HEK293 (cell line): ENCODE results near the gene RAB40C.
A peak's percentile ranks its signal among the peaks of the same experiment; 100 is the strongest.

ENCODE experiments used
- BCL11A ChIP-seq: fragments of 450-650 bp; formaldehyde crosslinking; IDR thresholded peaks from 2 replicates; pipeline ENCODE4 v1.5.1; 2016; ENCODE audit warnings: low read depth, missing biosample characterization, missing genetic modification characterization
- HOXC10 ChIP-seq: sonication (generic); formaldehyde crosslinking; IDR thresholded peaks from 2 replicates; pipeline ENCODE4 v1.8.1; 2023; ENCODE audit warnings: mild to moderate bottlenecking, missing genetic modification reagents
- KLF10 ChIP-seq: fragments of 450-650 bp; IDR thresholded peaks from 2 replicates; pipeline ENCODE4 v1.5.1; 2018; ENCODE audit warnings: missing biosample characterization, mild to moderate bottlenecking, missing genetic modification characterization
- MYNN ChIP-seq: fragments of 450-650 bp; formaldehyde crosslinking; IDR thresholded peaks from 2 replicates; pipeline ENCODE4 v1.5.1; 2016; ENCODE audit warnings: missing biosample characterization, missing genetic modification characterization, borderline replicate concordance
- SP3 ChIP-seq: fragments of 450-650 bp; formaldehyde crosslinking; IDR thresholded peaks from 2 replicates; pipeline ENCODE4 v1.5.1; 2016; ENCODE audit warnings: missing biosample characterization, missing genetic modification characterization
- TRIM28 ChIP-seq: IDR thresholded peaks from 2 replicates; pipeline ENCODE4 v1.6.1; 2011; ENCODE audit warnings: low read length, control low read depth, borderline replicate concordance
- YY1 ChIP-seq: fragments of 450-650 bp; formaldehyde crosslinking; IDR thresholded peaks from 2 replicates; pipeline ENCODE4 v1.5.1; 2018; ENCODE audit warnings: missing biosample characterization, missing genetic modification characterization
- ZNF133 ChIP-seq: fragments of 450-650 bp; formaldehyde crosslinking; IDR thresholded peaks from 2 replicates; pipeline ENCODE4 v1.5.1; 2016; ENCODE audit warnings: missing biosample characterization, missing genetic modification characterization
- ZNF138 ChIP-seq: fragments of 450-650 bp; formaldehyde crosslinking; IDR thresholded peaks from 2 replicates; pipeline ENCODE4 v1.5.1; 2016; ENCODE audit warnings: missing biosample characterization, missing genetic modification characterization, borderline replicate concordance
- ZNF140 ChIP-seq: fragments of 450-650 bp; formaldehyde crosslinking; IDR thresholded peaks from 2 replicates; pipeline ENCODE4 v1.5.1; 2016; ENCODE audit warnings: missing biosample characterization, missing genetic modification characterization
- ZNF366 ChIP-seq: fragments of 450-650 bp; formaldehyde crosslinking; conservative IDR thresholded peaks from 2 replicates; pipeline ENCODE4 v1.5.1; 2016; ENCODE audit warnings: missing biosample characterization, missing genetic modification characterization
- ZNF391 ChIP-seq: fragments of 450-650 bp; formaldehyde crosslinking; IDR thresholded peaks from 2 replicates; pipeline ENCODE4 v1.5.1; 2016; ENCODE audit warnings: low read depth, missing biosample characterization, missing genetic modification characterization, borderline replicate concordance
- ZNF501 ChIP-seq: fragments of 450-650 bp; formaldehyde crosslinking; IDR thresholded peaks from 2 replicates; pipeline ENCODE4 v1.5.1; 2016; ENCODE audit warnings: missing biosample characterization, missing genetic modification characterization
- ZNF571 ChIP-seq: fragments of 450-650 bp; formaldehyde crosslinking; IDR thresholded peaks from 2 replicates; pipeline ENCODE4 v1.5.0; 2017; ENCODE audit warnings: missing biosample characterization, missing genetic modification characterization
- ZNF626 ChIP-seq: fragments of 450-650 bp; sonication (Bioruptor Pico); formaldehyde crosslinking; IDR thresholded peaks from 2 replicates; pipeline ENCODE4 v1.5.1; 2018; ENCODE audit warnings: missing biosample characterization, missing genetic modification characterization, inconsistent platforms
- ZNF701 ChIP-seq: fragments of 450-650 bp; formaldehyde crosslinking; IDR thresholded peaks from 2 replicates; pipeline ENCODE4 v1.5.1; 2016; ENCODE audit warnings: missing biosample characterization, missing genetic modification characterization
- ZNF747 ChIP-seq: fragments of 450-650 bp; formaldehyde crosslinking; IDR thresholded peaks from 2 replicates; pipeline ENCODE4 v1.5.1; 2016; ENCODE audit warnings: missing biosample characterization, missing genetic modification characterization
- ZXDB ChIP-seq: fragments of 450-650 bp; formaldehyde crosslinking; IDR thresholded peaks from 2 replicates; pipeline ENCODE4 v1.5.1; 2016; ENCODE audit warnings: missing biosample characterization, missing genetic modification characterization
- TF ChIP-seq, protein P1 (sequence below): fragments of 450-650 bp; formaldehyde crosslinking; IDR thresholded peaks from 2 replicates; pipeline ENCODE4 v1.5.1; 2017; ENCODE audit warnings: missing biosample characterization, mild to moderate bottlenecking, missing genetic modification characterization, moderate library complexity
- TF ChIP-seq, protein P2 (sequence below): fragments of 450-650 bp; formaldehyde crosslinking; IDR thresholded peaks from 2 replicates; pipeline ENCODE4 v1.5.1; 2016; ENCODE audit warnings: missing biosample characterization, missing genetic modification characterization
- TF ChIP-seq, protein P3 (sequence below): fragments of 450-650 bp; formaldehyde crosslinking; IDR thresholded peaks from 2 replicates; pipeline ENCODE4 v1.5.1; 2016; ENCODE audit warnings: missing biosample characterization, missing genetic modification characterization
- TF ChIP-seq, protein P4 (sequence below): fragments of 450-650 bp; IDR thresholded peaks from 2 replicates; pipeline ENCODE4 v1.5.1; 2018; ENCODE audit warnings: missing biosample characterization, mild to moderate bottlenecking, missing genetic modification characterization
- TF ChIP-seq, protein P5 (sequence below): fragments of 450-650 bp; formaldehyde crosslinking; IDR thresholded peaks from 2 replicates; pipeline ENCODE4 v1.5.1; 2016; ENCODE audit warnings: missing biosample characterization, missing genetic modification characterization
- TF ChIP-seq, protein P6 (sequence below): fragments of 450-650 bp; formaldehyde crosslinking; IDR thresholded peaks from 2 replicates; pipeline ENCODE4 v1.5.1; 2017; ENCODE audit warnings: missing biosample characterization, missing genetic modification characterization

Gene RAB40C

DNA sequence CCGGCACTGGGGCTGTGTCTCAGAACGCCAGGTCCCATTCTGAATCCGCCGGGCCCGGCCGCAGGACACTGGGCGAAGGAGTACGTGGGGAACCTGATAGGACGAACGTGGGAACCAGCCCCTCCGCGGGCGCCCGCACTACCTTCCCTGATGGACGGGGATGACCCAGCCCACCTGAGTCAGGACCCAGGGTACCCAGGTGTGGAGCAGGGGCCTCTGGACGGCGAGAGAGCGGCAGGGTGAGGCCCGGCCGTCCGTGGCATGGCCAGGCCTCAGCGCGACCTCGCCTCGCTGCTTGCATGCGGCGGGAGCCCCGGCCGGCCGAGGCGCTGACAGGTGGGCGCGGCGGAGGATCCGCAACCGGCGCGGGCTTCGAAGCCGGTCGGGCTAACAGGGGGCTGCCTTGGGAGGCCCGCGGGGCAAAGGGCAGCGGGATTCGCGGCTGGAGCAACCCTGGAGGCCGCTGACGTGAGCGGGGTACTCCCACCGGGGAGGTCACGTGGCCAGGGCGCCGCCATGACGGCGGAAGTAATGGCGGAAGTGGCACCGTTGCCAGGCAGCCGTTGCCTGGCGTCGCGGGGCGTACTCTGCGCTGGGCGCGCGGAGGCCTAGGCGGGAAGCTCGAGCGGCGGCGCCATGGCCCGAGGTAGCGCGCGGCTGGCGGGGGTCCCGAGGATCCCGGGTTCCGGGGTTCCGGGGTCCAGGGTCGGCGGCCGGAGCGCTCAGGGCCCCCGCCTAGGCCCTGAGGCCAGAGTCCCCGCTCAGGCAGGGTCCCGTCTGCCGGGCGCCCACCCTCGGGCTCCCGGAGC lies 59.1 kb downstream of the RAB40C start, which contains the start of gene WDR90 (continued):
- TF ChIP-seq YY1 (tag by site-specific recombination) = peak; percentile 96
- TF ChIP-seq ZNF626 = no peak; the same call in 1 of the 2 replicates
- TF ChIP-seq, protein P1, sequence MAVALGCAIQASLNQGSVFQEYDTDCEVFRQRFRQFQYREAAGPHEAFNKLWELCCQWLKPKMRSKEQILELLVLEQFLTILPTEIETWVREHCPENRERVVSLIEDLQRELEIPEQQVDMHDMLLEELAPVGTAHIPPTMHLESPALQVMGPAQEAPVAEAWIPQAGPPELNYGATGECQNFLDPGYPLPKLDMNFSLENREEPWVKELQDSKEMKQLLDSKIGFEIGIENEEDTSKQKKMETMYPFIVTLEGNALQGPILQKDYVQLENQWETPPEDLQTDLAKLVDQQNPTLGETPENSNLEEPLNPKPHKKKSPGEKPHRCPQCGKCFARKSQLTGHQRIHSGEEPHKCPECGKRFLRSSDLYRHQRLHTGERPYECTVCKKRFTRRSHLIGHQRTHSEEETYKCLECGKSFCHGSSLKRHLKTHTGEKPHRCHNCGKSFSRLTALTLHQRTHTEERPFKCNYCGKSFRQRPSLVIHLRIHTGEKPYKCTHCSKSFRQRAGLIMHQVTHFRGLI = peak; percentile 99
- TF ChIP-seq ZNF571 = no peak
- TF ChIP-seq, protein P2, sequence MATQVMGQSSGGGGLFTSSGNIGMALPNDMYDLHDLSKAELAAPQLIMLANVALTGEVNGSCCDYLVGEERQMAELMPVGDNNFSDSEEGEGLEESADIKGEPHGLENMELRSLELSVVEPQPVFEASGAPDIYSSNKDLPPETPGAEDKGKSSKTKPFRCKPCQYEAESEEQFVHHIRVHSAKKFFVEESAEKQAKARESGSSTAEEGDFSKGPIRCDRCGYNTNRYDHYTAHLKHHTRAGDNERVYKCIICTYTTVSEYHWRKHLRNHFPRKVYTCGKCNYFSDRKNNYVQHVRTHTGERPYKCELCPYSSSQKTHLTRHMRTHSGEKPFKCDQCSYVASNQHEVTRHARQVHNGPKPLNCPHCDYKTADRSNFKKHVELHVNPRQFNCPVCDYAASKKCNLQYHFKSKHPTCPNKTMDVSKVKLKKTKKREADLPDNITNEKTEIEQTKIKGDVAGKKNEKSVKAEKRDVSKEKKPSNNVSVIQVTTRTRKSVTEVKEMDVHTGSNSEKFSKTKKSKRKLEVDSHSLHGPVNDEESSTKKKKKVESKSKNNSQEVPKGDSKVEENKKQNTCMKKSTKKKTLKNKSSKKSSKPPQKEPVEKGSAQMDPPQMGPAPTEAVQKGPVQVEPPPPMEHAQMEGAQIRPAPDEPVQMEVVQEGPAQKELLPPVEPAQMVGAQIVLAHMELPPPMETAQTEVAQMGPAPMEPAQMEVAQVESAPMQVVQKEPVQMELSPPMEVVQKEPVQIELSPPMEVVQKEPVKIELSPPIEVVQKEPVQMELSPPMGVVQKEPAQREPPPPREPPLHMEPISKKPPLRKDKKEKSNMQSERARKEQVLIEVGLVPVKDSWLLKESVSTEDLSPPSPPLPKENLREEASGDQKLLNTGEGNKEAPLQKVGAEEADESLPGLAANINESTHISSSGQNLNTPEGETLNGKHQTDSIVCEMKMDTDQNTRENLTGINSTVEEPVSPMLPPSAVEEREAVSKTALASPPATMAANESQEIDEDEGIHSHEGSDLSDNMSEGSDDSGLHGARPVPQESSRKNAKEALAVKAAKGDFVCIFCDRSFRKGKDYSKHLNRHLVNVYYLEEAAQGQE (tag by site-specific recombination) = no peak
- TF ChIP-seq, protein P3, sequence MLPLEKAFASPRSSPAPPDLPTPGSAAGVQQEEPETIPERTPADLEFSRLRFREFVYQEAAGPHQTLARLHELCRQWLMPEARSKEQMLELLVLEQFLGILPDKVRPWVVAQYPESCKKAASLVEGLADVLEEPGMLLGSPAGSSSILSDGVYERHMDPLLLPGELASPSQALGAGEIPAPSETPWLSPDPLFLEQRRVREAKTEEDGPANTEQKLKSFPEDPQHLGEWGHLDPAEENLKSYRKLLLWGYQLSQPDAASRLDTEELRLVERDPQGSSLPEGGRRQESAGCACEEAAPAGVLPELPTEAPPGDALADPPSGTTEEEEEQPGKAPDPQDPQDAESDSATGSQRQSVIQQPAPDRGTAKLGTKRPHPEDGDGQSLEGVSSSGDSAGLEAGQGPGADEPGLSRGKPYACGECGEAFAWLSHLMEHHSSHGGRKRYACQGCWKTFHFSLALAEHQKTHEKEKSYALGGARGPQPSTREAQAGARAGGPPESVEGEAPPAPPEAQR (tag by site-specific recombination) = no peak
- TF ChIP-seq ZNF138 = no peak
- peak; percentile 83 for TF ChIP-seq ZXDB (tag by site-specific recombination)
- TF ChIP-seq SP3 (tag by site-specific recombination) = peak; percentile 76
- peak; percentile 66; the same call in 1 of the 2 replicates for TF ChIP-seq ZNF391 (tag by site-specific recombination)
- TF ChIP-seq ZNF747 (tag by site-specific recombination) = no peak
- TF ChIP-seq, protein P4, sequence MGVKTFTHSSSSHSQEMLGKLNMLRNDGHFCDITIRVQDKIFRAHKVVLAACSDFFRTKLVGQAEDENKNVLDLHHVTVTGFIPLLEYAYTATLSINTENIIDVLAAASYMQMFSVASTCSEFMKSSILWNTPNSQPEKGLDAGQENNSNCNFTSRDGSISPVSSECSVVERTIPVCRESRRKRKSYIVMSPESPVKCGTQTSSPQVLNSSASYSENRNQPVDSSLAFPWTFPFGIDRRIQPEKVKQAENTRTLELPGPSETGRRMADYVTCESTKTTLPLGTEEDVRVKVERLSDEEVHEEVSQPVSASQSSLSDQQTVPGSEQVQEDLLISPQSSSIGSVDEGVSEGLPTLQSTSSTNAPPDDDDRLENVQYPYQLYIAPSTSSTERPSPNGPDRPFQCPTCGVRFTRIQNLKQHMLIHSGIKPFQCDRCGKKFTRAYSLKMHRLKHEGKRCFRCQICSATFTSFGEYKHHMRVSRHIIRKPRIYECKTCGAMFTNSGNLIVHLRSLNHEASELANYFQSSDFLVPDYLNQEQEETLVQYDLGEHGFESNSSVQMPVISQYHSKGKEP (tag by site-specific recombination) = no peak
- TF ChIP-seq, protein P5, sequence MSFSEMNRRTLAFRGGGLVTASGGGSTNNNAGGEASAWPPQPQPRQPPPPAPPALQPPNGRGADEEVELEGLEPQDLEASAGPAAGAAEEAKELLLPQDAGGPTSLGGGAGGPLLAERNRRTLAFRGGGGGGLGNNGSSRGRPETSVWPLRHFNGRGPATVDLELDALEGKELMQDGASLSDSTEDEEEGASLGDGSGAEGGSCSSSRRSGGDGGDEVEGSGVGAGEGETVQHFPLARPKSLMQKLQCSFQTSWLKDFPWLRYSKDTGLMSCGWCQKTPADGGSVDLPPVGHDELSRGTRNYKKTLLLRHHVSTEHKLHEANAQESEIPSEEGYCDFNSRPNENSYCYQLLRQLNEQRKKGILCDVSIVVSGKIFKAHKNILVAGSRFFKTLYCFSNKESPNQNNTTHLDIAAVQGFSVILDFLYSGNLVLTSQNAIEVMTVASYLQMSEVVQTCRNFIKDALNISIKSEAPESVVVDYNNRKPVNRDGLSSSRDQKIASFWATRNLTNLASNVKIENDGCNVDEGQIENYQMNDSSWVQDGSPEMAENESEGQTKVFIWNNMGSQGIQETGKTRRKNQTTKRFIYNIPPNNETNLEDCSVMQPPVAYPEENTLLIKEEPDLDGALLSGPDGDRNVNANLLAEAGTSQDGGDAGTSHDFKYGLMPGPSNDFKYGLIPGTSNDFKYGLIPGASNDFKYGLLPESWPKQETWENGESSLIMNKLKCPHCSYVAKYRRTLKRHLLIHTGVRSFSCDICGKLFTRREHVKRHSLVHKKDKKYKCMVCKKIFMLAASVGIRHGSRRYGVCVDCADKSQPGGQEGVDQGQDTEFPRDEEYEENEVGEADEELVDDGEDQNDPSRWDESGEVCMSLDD (tag by site-specific recombination) = 0 out of 2 replicates have a peak, but pooled peaks have one; percentile 37
- no peak for TF ChIP-seq ZNF366 (tag by site-specific recombination)
- TF ChIP-seq ZNF140 (tag by site-specific recombination) = no peak
- TF ChIP-seq ZNF501 (tag by site-specific recombination) = 0 out of 2 replicates have a peak, but pooled peaks have one; percentile 28
- peak; percentile 41; the same call in 1 of the 2 replicates for TF ChIP-seq BCL11A
- no peak for TF ChIP-seq ZNF133 (tag by site-specific recombination)
- no peak for TF ChIP-seq HOXC10 (CRISPR knock-in tag)
- no peak; the same call in 1 of the 2 replicates for TF ChIP-seq TRIM28
- peak; percentile 97 for TF ChIP-seq MYNN (tag by site-specific recombination)
- TF ChIP-seq, protein P6, sequence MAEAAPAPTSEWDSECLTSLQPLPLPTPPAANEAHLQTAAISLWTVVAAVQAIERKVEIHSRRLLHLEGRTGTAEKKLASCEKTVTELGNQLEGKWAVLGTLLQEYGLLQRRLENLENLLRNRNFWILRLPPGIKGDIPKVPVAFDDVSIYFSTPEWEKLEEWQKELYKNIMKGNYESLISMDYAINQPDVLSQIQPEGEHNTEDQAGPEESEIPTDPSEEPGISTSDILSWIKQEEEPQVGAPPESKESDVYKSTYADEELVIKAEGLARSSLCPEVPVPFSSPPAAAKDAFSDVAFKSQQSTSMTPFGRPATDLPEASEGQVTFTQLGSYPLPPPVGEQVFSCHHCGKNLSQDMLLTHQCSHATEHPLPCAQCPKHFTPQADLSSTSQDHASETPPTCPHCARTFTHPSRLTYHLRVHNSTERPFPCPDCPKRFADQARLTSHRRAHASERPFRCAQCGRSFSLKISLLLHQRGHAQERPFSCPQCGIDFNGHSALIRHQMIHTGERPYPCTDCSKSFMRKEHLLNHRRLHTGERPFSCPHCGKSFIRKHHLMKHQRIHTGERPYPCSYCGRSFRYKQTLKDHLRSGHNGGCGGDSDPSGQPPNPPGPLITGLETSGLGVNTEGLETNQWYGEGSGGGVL (tag by site-specific recombination) = no peak
- TF ChIP-seq KLF10 (tag by site-specific recombination) = peak; percentile 68
- no peak for TF ChIP-seq ZNF701
